Upper lobe of left lung (tissue), 6 donors: Measurements from ENCODE around the gene MARK2. TPM values are rescaled to one million over a fixed set of nuclear protein-coding genes. Genes with fewer than 3 reads are reported as not detected.

ENCODE experiments used
- ATAC-seq, 2 donors: fragments of 200-7000 bp; cut with Tn5 transposase; one replicate each; pipeline ENCODE4 v1.9.1; 2022; ENCODE audit warnings: mild to moderate bottlenecking in 2 of 2, moderate library complexity in 2 of 2; ENCODE audit not compliant: low FRiP score in 2 of 2
- DNase-seq, 2 donors: peaks; one replicate each; pipeline ENCODE4 v3.0.0-alpha.2; 2019 to 2020
- H3K27ac ChIP-seq, 4 donors: fragments of 200-600 bp; sonication (generic); one replicate each; pipeline ENCODE4 v1.5.1; 2016 to 2019
- H3K27me3 ChIP-seq, 4 donors: fragments of 200-600 bp; sonication (generic); one replicate each; pipeline ENCODE4 v1.5.1; 2017 to 2019
- H3K36me3 ChIP-seq, 4 donors: fragments of 200-600 bp; sonication (generic); one replicate each; pipeline ENCODE4 v1.5.1; 2016 to 2019
- H3K4me1 ChIP-seq, 4 donors: fragments of 200-600 bp; sonication (generic); one replicate each; pipeline ENCODE4 v1.5.1; 2018 to 2019
- H3K4me3 ChIP-seq, 4 donors: fragments of 200-600 bp; sonication (generic); one replicate each; pipeline ENCODE4 v1.5.1; 2017 to 2019; ENCODE audit warnings: mild to moderate bottlenecking in 2 of 4, moderate library complexity in 1 of 4
- H3K9me3 ChIP-seq, 4 donors: fragments of 200-600 bp; sonication (generic); one replicate each; pipeline ENCODE4 v1.5.1; 2018 to 2019
- EP300 ChIP-seq, 4 donors: sonication (generic); formaldehyde crosslinking; IDR thresholded peaks; one replicate each; pipeline ENCODE4 v1.5.1; 2017; ENCODE audit warnings: antibody characterized with exemption in 4 of 4, control low read depth in 2 of 4
- POLR2A ChIP-seq, 4 donors: fragments of 450-650 bp; IDR thresholded peaks; one replicate each; pipeline ENCODE4 v1.5.1; 2016 to 2017; ENCODE audit warnings: antibody characterized with exemption in 4 of 4, mild to moderate bottlenecking in 2 of 4
- POLR2AphosphoS5 ChIP-seq, 2 donors: sonication (generic); formaldehyde crosslinking; IDR thresholded peaks; one replicate each; pipeline ENCODE4 v1.5.1; 2017; ENCODE audit warnings: antibody characterized with exemption in 2 of 2
- WGBS, 2 donors: methylation state at CpG; one replicate each; pipeline ENCODE4 v1.1.5; 2017 to 2018; 5-methylcytosine and 5-hydroxymethylcytosine counted together
- small RNA-seq, 4 donors: library from RNA; depleted of rRNA; stranded (forward); fragments of <200 nt; gene quantifications; one replicate each; pipeline ENCODE3, GENCODE V24; 2016
- total RNA-seq, 6 donors: library from RNA; depleted of rRNA in 4 of 6; stranded (reverse); fragments of >200 nt in 4 of 6; gene quantifications; one replicate each; pipeline versions ENCODE4 v1.1.0 to v1.2.1, GENCODE V29; 2016 to 2021
- TF ChIP-seq, protein P1 (sequence below), 6 experiments: fragments of 450-650 bp in 4 of 6; fragments of 200-600 bp in 2 of 6; sonication (generic) in 2 of 6; IDR thresholded peaks; one replicate each; pipeline ENCODE4 v1.5.1; 2016 to 2019; ENCODE audit warnings: antibody characterized with exemption in 6 of 6
- donor health status: DM: no; HTN: no; CAD: no; lungs with moderate emphysema.
- donor health status: DM: no; HTN: yes; CAD: no; lungs with severe emphysema.

MARK2 gene
- total RNA-seq, 6 donors from 2014 or later, result 41.7 to 67.1 (median 50.7) TPM

DNA sequence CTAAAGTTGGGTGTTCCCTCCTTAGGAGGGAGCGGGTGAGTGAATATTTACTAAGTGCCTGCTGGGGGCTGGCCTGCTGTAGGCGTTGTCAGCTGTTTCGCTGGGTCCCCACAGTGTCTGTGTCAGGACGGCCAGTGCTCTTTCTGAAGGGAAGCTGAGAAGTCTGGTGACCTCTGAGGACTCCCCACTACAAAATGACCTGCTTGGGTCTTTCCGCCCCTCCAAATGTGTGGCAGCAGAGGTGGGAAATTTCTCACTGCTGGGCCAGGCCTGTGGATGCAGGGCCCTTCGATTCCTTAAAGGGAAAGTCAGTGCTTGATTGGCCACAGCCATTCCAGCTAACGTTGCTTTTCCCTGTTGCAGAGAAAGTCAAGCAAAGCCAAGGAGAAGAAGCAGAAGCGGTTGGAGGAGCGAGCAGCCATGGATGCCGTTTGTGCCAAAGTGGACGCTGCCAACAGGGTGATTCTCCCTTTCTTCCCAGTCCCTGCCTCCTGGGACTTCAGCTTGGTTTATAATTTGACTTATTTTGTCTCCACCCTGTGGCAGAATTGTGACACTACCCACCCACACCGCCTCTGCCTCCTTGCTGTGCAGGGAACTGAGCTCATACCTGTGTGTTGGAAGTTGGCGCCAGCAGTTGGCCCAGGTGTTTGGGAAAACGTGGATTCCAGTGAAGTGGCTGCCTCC is 106.7 kb downstream of the MARK2 start:
- H3K27ac ChIP-seq, result peak overlapping the region in 3 of 4 donors; percentile 5 to 33 (median 11)
- no peaks in the 10 kb centered on the region for H3K9me3 ChIP-seq
- DNase-seq (peak in 1 of 2 donors; percentile 65), ATAC-seq (peak; percentile 80 to 88)
- peaks cover 0 to 18% (median 14%) of the 10 kb centered on the region in 4 donors for H3K36me3 ChIP-seq
- TF ChIP-seq POLR2A (IDR thresholded peaks at IDR 0.05), result no peak
- TF ChIP-seq, protein P1, sequence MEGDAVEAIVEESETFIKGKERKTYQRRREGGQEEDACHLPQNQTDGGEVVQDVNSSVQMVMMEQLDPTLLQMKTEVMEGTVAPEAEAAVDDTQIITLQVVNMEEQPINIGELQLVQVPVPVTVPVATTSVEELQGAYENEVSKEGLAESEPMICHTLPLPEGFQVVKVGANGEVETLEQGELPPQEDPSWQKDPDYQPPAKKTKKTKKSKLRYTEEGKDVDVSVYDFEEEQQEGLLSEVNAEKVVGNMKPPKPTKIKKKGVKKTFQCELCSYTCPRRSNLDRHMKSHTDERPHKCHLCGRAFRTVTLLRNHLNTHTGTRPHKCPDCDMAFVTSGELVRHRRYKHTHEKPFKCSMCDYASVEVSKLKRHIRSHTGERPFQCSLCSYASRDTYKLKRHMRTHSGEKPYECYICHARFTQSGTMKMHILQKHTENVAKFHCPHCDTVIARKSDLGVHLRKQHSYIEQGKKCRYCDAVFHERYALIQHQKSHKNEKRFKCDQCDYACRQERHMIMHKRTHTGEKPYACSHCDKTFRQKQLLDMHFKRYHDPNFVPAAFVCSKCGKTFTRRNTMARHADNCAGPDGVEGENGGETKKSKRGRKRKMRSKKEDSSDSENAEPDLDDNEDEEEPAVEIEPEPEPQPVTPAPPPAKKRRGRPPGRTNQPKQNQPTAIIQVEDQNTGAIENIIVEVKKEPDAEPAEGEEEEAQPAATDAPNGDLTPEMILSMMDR (IDR thresholded peaks at IDR 0.05), result peak; percentile 74 to 88 (median 82)
- H3K4me3 ChIP-seq, result peak overlapping the region in 1 of 4 donors; percentile 24
- WGBS, 2 donors, result 32 to 42% methylated on average over 12 to 13 of the region's 14 CpGs
- H3K4me1 ChIP-seq, result peaks cover 0 to 11% (median 5%) of the 10 kb centered on the region in 4 donors
- no peaks in the 10 kb centered on the region for H3K27me3 ChIP-seq

DNA sequence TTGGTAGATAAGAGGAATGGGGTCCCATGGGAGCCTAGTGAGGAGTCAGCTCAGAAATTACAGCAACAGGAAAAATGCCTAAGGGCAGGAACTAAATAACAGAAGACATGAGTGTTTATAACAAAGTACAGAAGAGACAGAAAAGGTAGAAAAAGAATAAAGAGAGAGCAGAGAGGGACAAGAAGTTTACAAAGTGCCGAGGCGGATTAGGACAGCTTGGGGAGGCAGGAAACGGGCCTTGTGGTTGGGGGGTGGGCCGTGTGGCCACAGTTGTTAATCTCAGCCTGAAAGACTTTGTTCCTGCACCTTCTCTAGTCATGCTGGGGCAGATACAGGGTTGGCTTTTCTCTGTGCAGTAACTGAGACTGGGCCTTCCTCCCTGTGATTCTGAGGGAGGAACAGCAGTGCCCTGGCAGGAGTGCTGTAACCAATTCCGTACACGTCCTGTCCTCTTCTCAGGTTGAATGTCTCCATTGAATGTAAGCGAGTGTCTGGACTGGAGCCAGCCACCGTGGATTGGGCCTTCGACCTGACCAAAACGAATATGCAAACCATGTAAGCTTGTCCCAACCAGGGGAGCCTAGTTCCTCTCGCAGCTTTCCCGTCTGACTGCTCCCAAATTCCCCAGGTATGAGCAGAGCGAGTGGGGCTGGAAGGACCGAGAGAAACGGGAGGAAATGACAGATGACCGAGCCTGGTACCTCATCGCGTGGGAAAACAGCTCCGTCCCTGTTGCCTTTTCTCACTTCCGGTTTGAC is 113.0 kb downstream of the MARK2 start:
- DNase-seq, result no peak
- no peak overlapping the region for H3K4me3 ChIP-seq
- H3K4me1 ChIP-seq, result no peaks in the 10 kb centered on the region
- WGBS, 2 donors, result 69 to 72% methylated on average over 20 of the region's 20 CpGs
- no peaks in the 10 kb centered on the region for H3K27me3 ChIP-seq
- TF ChIP-seq, protein P1 (IDR thresholded peaks at IDR 0.05), result no peak
- TF ChIP-seq EP300 (IDR thresholded peaks at IDR 0.05) (no peak), POLR2A (IDR thresholded peaks at IDR 0.05) (no peak), POLR2AphosphoS5 (IDR thresholded peaks at IDR 0.05) (no peak)
- H3K27ac ChIP-seq, result peak overlapping the region in 1 of 4 donors; percentile 13
- H3K9me3 ChIP-seq, result no peaks in the 10 kb centered on the region
- ATAC-seq, result no peak
- H3K36me3 ChIP-seq, result peaks cover 4 to 47% (median 35%) of the 10 kb centered on the region in 4 donors

DNA sequence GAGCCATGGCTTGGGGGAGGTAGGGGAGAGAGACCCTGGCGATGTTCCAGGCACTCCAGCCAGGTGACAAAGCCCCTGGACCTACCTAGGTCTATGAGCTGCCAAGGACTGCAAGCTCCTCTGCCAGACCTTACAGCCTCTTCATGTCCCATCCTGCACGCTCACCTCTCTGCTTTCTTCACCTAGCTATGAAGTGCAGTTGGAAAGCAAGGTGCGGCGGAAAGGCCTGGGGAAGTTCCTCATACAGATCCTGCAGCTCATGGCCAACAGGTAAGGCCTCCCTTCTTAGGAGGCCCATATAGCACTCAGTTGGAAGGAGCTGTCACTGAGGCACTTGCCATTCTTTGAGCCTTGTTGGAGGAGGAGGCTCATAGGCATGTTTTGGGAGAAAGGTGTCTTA is 113.7 kb downstream of the MARK2 start:
- WGBS, 2 donors, result 90 to 98% methylated on average over 4 of the region's 4 CpGs
- Histone ChIP-seq H3K27me3 (no peaks in the 10 kb centered on the region), H3K36me3 (peaks cover 4 to 41% (median 33%) of the 10 kb centered on the region in 4 donors), H3K9me3 (no peaks in the 10 kb centered on the region), H3K4me3 (no peak overlapping the region), H3K4me1 (no peaks in the 10 kb centered on the region), H3K27ac (no peak overlapping the region)
- no peak for DNase-seq
- no peak for ATAC-seq
- TF ChIP-seq POLR2AphosphoS5 (IDR thresholded peaks at IDR 0.05) (no peak), EP300 (IDR thresholded peaks at IDR 0.05) (no peak), POLR2A (IDR thresholded peaks at IDR 0.05) (no peak)
- TF ChIP-seq, protein P1 (IDR thresholded peaks at IDR 0.05), result no peak

DNA sequence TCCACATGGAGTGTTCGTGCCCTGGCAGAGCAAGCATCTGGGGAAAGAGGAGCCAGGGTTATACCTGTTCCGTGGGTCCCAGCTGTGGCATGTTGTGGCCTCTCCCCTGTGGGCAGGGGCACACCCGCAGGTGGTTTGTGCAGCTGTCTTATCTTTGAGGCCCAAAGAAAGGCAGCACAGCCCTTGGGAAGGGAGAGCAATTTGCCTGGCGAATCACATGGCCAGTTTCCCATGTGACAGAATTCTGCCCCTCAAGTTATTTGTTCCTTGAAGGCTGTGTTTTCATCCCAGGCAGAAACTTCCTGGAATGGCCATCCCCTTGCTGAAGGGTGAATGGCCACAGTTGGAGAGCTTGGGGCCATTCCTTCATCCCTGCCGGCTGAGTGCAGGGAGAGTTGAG is 119.1 kb downstream of the MARK2 start:
- Histone ChIP-seq H3K36me3 (peaks cover 0 to 34% (median 26%) of the 10 kb centered on the region in 4 donors), H3K27me3 (no peaks in the 10 kb centered on the region), H3K4me1 (peaks cover 0 to 8% (median 5%) of the 10 kb centered on the region in 4 donors), H3K27ac (no peak overlapping the region), H3K9me3 (no peaks in the 10 kb centered on the region), H3K4me3 (no peak overlapping the region)
- 90 to 100% methylated on average over 2 to 3 of the region's 5 CpGs for WGBS, 2 donors
- ATAC-seq (no peak), DNase-seq (no peak)
- TF ChIP-seq POLR2A (IDR thresholded peaks at IDR 0.05), result no peak
- TF ChIP-seq POLR2AphosphoS5 (IDR thresholded peaks at IDR 0.05), result no peak
- TF ChIP-seq, protein P1 (IDR thresholded peaks at IDR 0.05), result no peak
- TF ChIP-seq EP300 (IDR thresholded peaks at IDR 0.05), result no peak

Small RNAs within 50 kb of the gene (small RNA-seq; reads per million reads assigned to genes)
- gene AP006289.1 (0 reads per million in 4 donors), gene RN7SL596P (0 reads per million in 4 donors), gene RNU6-1306P (0 reads per million in 4 donors)

Other genes starting within 250 kb of the MARK2 start
- gene PLAAT3, start 224.7 kb upstream of the MARK2 start, total RNA-seq, result 100 to 1,000 TPM in 3 of 6 donors, 10 to 100 TPM in 3; 36.7 to 128 (median 89.5) TPM
- gene ATL3, start 167.7 kb upstream of the MARK2 start, total RNA-seq, result 10 to 100 TPM; 16.8 to 75.1 (median 61.2) TPM
- gene RTN3, start 157.6 kb upstream of the MARK2 start, total RNA-seq, result 100 to 1,000 TPM in 4 of 6 donors, 10 to 100 TPM in 2; 41.9 to 153 (median 113) TPM
- gene ZFTA, start 70.3 kb upstream of the MARK2 start, total RNA-seq, result 10 to 100 TPM in 3 of 6 donors, 1 to 10 TPM in 3; 6.1 to 13.1 (median 9.7) TPM
- 10 to 100 TPM in 5 of 6 donors, 1 to 10 TPM in 1; 9.0 to 22.5 (median 16.3) TPM for gene SPINDOC, start 25.7 kb upstream of the MARK2 start, total RNA-seq
- under 1 TPM in 2 of 6 donors, not detected in 4; 0.14 to 0.40 TPM for gene RCOR2, start 78.1 kb downstream of the MARK2 start, total RNA-seq
- gene NAA40, start 99.9 kb downstream of the MARK2 start, total RNA-seq, result 10 to 100 TPM in 5 of 6 donors, 1 to 10 TPM in 1; 7.8 to 41.9 (median 16.5) TPM
- 100 to 1,000 TPM; 184 to 510 (median 271) TPM for gene COX8A, start 135.5 kb downstream of the MARK2 start, total RNA-seq
- gene OTUB1, start 147.3 kb downstream of the MARK2 start, total RNA-seq, result 10 to 100 TPM; 58.6 to 95.3 (median 72.5) TPM
- gene FLRT1, start 196.8 kb downstream of the MARK2 start, total RNA-seq, result under 1 TPM in 3 of 6 donors, not detected in 3; 0.09 to 0.30 (median 0.15) TPM